Tibial artery (tissue), 4 donors: ENCODE measurements around the gene CFLAR.
"Not testable (repeated sequence)": the region's sequence is repeated elsewhere in the genome, so short reads cannot be mapped to it uniquely, and the experiment has no call there.

ENCODE experiments used
- DNase-seq, 2 donors: peaks; one replicate each; pipeline ENCODE4 v3.0.0-alpha.2; 2019
- H3K27ac ChIP-seq, 2 donors: fragments of 200-600 bp; sonication (generic) in 1 of 2; 1 replicate in 1 of 2; 2 replicates in 1 of 2; pipeline ENCODE4 v1.5.1; 2018 to 2019; ENCODE audit warnings: mild to moderate bottlenecking in 1 of 2
- H3K27me3 ChIP-seq, 2 donors: fragments of 200-600 bp; sonication (generic) in 1 of 2; one replicate each; pipeline versions ENCODE4 v1.5.1 to v1.6.0; 2016 to 2019
- H3K36me3 ChIP-seq, 3 donors: fragments of 200-600 bp; sonication (generic) in 2 of 3; one replicate each; pipeline ENCODE4 v1.5.1; 2016 to 2019; ENCODE audit warnings: mild to moderate bottlenecking in 2 of 3
- H3K4me1 ChIP-seq, 4 donors: fragments of 200-600 bp; sonication (generic) in 2 of 4; 1 replicate in 3 of 4; 2 replicates in 1 of 4; pipeline ENCODE4 v1.5.1; 2016 to 2019
- H3K4me3 ChIP-seq, 2 donors: fragments of 200-600 bp; sonication (generic) in 1 of 2; 1 replicate in 1 of 2; 2 replicates in 1 of 2; pipeline ENCODE4 v1.5.1; 2018 to 2019; ENCODE audit warnings: mild to moderate bottlenecking in 2 of 2
- H3K9me3 ChIP-seq, 3 donors: fragments of 200-600 bp; sonication (generic) in 1 of 3; one replicate each; pipeline ENCODE4 v1.5.1; 2016 to 2019
- CTCF ChIP-seq, 2 experiments: fragments of 200-600 bp in 1 of 2; fragments of 450-650 bp in 1 of 2; IDR thresholded peaks; one replicate each; pipeline ENCODE4 v1.5.1; 2017 to 2019; ENCODE audit warnings: antibody characterized with exemption in 2 of 2, mild to moderate bottlenecking in 1 of 2, moderate library complexity in 1 of 2
- intact Hi-C: fragments of 100-400 bp; cut with DNase I; formaldehyde crosslinking; loops from one replicate; pipeline ENCODE4 v1.15.0; 2023; ENCODE audit warnings: low total_unique reads

Gene CFLAR

GRCh38 chr2:201137505-201138400 is 21.8 kb downstream of the CFLAR start:
- no peak for TF ChIP-seq CTCF (IDR thresholded peaks at IDR 0.05)
- Histone ChIP-seq H3K4me3 (no peak overlapping the region), H3K36me3 (peaks cover 76 to 95% (median 86%) of the 10 kb centered on the region in 3 donors), H3K4me1 (peaks cover 0 to 19% (median 4%) of the 10 kb centered on the region in 4 donors), H3K9me3 (no peaks in the 10 kb centered on the region), H3K27me3 (no peaks in the 10 kb centered on the region), H3K27ac (no peak overlapping the region)
- no peak for DNase-seq
- intact Hi-C loops, result no loop called here

- intact Hi-C loops, result no loop called here
- no peaks in the 10 kb centered on the region for H3K9me3 ChIP-seq
- no peak for DNase-seq
- peaks cover 80 to 95% (median 86%) of the 10 kb centered on the region in 3 donors for H3K36me3 ChIP-seq
- H3K27ac ChIP-seq, result no peak overlapping the region
- no peaks in the 10 kb centered on the region for H3K27me3 ChIP-seq
- TF ChIP-seq CTCF (IDR thresholded peaks at IDR 0.05), result no peak
- no peak overlapping the region for H3K4me3 ChIP-seq
- H3K4me1 ChIP-seq, result peaks cover 0 to 12% (median 4%) of the 10 kb centered on the region in 4 donors
Observed at GRCh38 chr2:201138401-201138970, 22.5 kb downstream of the CFLAR start.

- H3K4me1 ChIP-seq, H3K27me3 ChIP-seq, H3K9me3 ChIP-seq, H3K27ac ChIP-seq, DNase-seq, intact Hi-C loops, H3K4me3 ChIP-seq: not testable (repeated sequence)
- peaks cover 84 to 97% (median 87%) of the 10 kb centered on the region in 3 donors for H3K36me3 ChIP-seq
Observed at GRCh38 chr2:201138986-201139781, 23.2 kb downstream of the CFLAR start.

- no peak for DNase-seq
- Histone ChIP-seq H3K4me1 (peaks cover 0 to 3% (median 1%) of the 10 kb centered on the region in 4 donors), H3K27me3 (no peaks in the 10 kb centered on the region), H3K36me3 (peaks cover 85 to 99% (median 87%) of the 10 kb centered on the region in 3 donors), H3K4me3 (no peak overlapping the region), H3K9me3 (no peaks in the 10 kb centered on the region), H3K27ac (no peak overlapping the region)
- intact Hi-C loops, result no loop called here
- no peak for TF ChIP-seq CTCF (IDR thresholded peaks at IDR 0.05)
Observed at GRCh38 chr2:201139836-201140604, 24.1 kb downstream of the CFLAR start.

GRCh38 chr2:201144101-201145051 is 28.4 kb downstream of the CFLAR start:
- Histone ChIP-seq H3K36me3 (peaks cover 73 to 86% (median 81%) of the 10 kb centered on the region in 3 donors), H3K9me3 (no peaks in the 10 kb centered on the region), H3K27ac (no peak overlapping the region), H3K4me1 (no peaks in the 10 kb centered on the region), H3K4me3 (no peak overlapping the region), H3K27me3 (no peaks in the 10 kb centered on the region)
- intact Hi-C loops, result no loop called here
- DNase-seq, result no peak
- TF ChIP-seq CTCF (IDR thresholded peaks at IDR 0.05), result no peak
